Stimulated activated effector memory CD8-positive, alpha-beta T cell treated with anti-CD3 and anti-CD28 coated beads, Interleukin-12 subunit alpha, Interleukin-12 subunit beta, amount 100 ng/mL, for 72 hours (primary cell): ENCODE data around the gene CAT.
"Not testable (repeated sequence)": the region's sequence is repeated elsewhere in the genome, so short reads cannot be mapped to it uniquely, and the experiment has no call there.

ENCODE experiments used
- ATAC-seq: fragments of 150-1000 bp; cut with Tn5 transposase; 2 replicates; pipeline ENCODE4 v1.10.0; 2021
- DNase-seq, 2 donors: peaks; one replicate each; pipeline ENCODE4 v3.0.0; 2021 to 2022; ENCODE audit warnings: low spot score in 2 of 2
- H3K27ac Mint-ChIP-seq: one replicate; pipeline ENCODE4 v1.8.0; 2022; ENCODE audit warnings: mild to moderate bottlenecking, mixed read lengths
- H3K36me3 Mint-ChIP-seq: one replicate; pipeline ENCODE4 v1.8.0; 2022; ENCODE audit warnings: mild to moderate bottlenecking, mixed read lengths
- H3K4me1 Mint-ChIP-seq: one replicate; pipeline ENCODE4 v1.8.0; 2022; ENCODE audit warnings: mixed read lengths
- H3K4me3 Mint-ChIP-seq: one replicate; pipeline ENCODE4 v1.8.0; 2022; ENCODE audit warnings: mild to moderate bottlenecking, mixed read lengths
- H3K9me3 Mint-ChIP-seq: one replicate; pipeline ENCODE4 v1.8.0; 2022; ENCODE audit warnings: mixed read lengths

Gene CAT

GRCh38 chr11:34415538-34415937 lies 23.2 kb upstream of the CAT start:
- H3K9me3 Mint-ChIP-seq: peaks cover 16% of the 10 kb centered on the region
- ATAC-seq (no peak), DNase-seq (no peak)
- H3K4me1 Mint-ChIP-seq: no peaks in the 10 kb centered on the region
- no peak overlapping the region for H3K4me3 Mint-ChIP-seq
- H3K27ac Mint-ChIP-seq: no peak overlapping the region
- H3K36me3 Mint-ChIP-seq: no peaks in the 10 kb centered on the region

- DNase-seq (no peak), ATAC-seq (no peak)
- H3K4me3 Mint-ChIP-seq: no peak overlapping the region
- no peak overlapping the region for H3K27ac Mint-ChIP-seq
- H3K9me3 Mint-ChIP-seq: peaks cover 16% of the 10 kb centered on the region
- H3K4me1 Mint-ChIP-seq: no peaks in the 10 kb centered on the region
- no peaks in the 10 kb centered on the region for H3K36me3 Mint-ChIP-seq
Measured at GRCh38 chr11:34416088-34416487, 22.6 kb upstream of the CAT start.

GRCh38 chr11:34416766-34417165 lies 22.0 kb upstream of the CAT start:
- Mint-ChIP-seq H3K9me3 (peaks cover 16% of the 10 kb centered on the region), H3K4me3 (no peak overlapping the region), H3K36me3 (no peaks in the 10 kb centered on the region), H3K27ac (no peak overlapping the region), H3K4me1 (no peaks in the 10 kb centered on the region)
- ATAC-seq (no peak), DNase-seq (no peak)

GRCh38 chr11:34417202-34417601 lies 21.5 kb upstream of the CAT start:
- Mint-ChIP-seq H3K9me3 (peaks cover 16% of the 10 kb centered on the region), H3K4me1 (no peaks in the 10 kb centered on the region)
- ATAC-seq: no peak

GRCh38 chr11:34419158-34419557 lies 19.6 kb upstream of the CAT start:
- DNase-seq (no peak), ATAC-seq (no peak)
- H3K4me1 Mint-ChIP-seq: no peaks in the 10 kb centered on the region
- H3K9me3 Mint-ChIP-seq: peaks cover under 1% of the 10 kb centered on the region
- no peak overlapping the region for H3K27ac Mint-ChIP-seq
- no peak overlapping the region for H3K4me3 Mint-ChIP-seq
- no peaks in the 10 kb centered on the region for H3K36me3 Mint-ChIP-seq

More at GRCh38 chr11:34417202-34417601, 21.5 kb upstream of the CAT start:
- DNase-seq: no peak
- H3K4me3 Mint-ChIP-seq: no peak overlapping the region
- no peaks in the 10 kb centered on the region for H3K36me3 Mint-ChIP-seq
- H3K27ac Mint-ChIP-seq: no peak overlapping the region

- ATAC-seq (no peak), DNase-seq (no peak)
- no peaks in the 10 kb centered on the region for H3K9me3 Mint-ChIP-seq
- H3K36me3 Mint-ChIP-seq: no peaks in the 10 kb centered on the region
- no peak overlapping the region for H3K4me3 Mint-ChIP-seq
- H3K27ac Mint-ChIP-seq: no peak overlapping the region
- H3K4me1 Mint-ChIP-seq: no peaks in the 10 kb centered on the region
Measured at GRCh38 chr11:34423300-34423699, 15.4 kb upstream of the CAT start.

- not testable (repeated sequence) for DNase-seq, H3K4me3 Mint-ChIP-seq, H3K4me1 Mint-ChIP-seq, H3K27ac Mint-ChIP-seq, ATAC-seq, H3K36me3 Mint-ChIP-seq, H3K9me3 Mint-ChIP-seq
Measured at GRCh38 chr11:34424826-34425225, 13.9 kb upstream of the CAT start.

GRCh38 chr11:34425360-34425759 lies 13.4 kb upstream of the CAT start:
- H3K9me3 Mint-ChIP-seq: no peaks in the 10 kb centered on the region
- no peaks in the 10 kb centered on the region for H3K36me3 Mint-ChIP-seq
- no peak for DNase-seq
- H3K4me1 Mint-ChIP-seq: no peaks in the 10 kb centered on the region
- no peak overlapping the region for H3K4me3 Mint-ChIP-seq
- ATAC-seq: no peak
- H3K27ac Mint-ChIP-seq: no peak overlapping the region

GRCh38 chr11:34425867-34426266 lies 12.9 kb upstream of the CAT start:
- no peaks in the 10 kb centered on the region for H3K36me3 Mint-ChIP-seq
- H3K9me3 Mint-ChIP-seq: no peaks in the 10 kb centered on the region
- ATAC-seq (no peak), DNase-seq (no peak)
- no peak overlapping the region for H3K27ac Mint-ChIP-seq
- H3K4me3 Mint-ChIP-seq: no peak overlapping the region
- no peaks in the 10 kb centered on the region for H3K4me1 Mint-ChIP-seq

GRCh38 chr11:34426766-34427185 lies 12.0 kb upstream of the CAT start:
- H3K4me1 Mint-ChIP-seq: no peaks in the 10 kb centered on the region
- DNase-seq (no peak), ATAC-seq (no peak)
- H3K4me3 Mint-ChIP-seq: no peak overlapping the region
- no peaks in the 10 kb centered on the region for H3K9me3 Mint-ChIP-seq
- H3K27ac Mint-ChIP-seq: no peak overlapping the region
- H3K36me3 Mint-ChIP-seq: no peaks in the 10 kb centered on the region

GRCh38 chr11:34427186-34427805 lies 11.4 kb upstream of the CAT start:
- no peak for ATAC-seq
- Mint-ChIP-seq H3K36me3 (no peaks in the 10 kb centered on the region), H3K27ac (no peak overlapping the region), H3K4me1 (no peaks in the 10 kb centered on the region), H3K9me3 (no peaks in the 10 kb centered on the region), H3K4me3 (no peak overlapping the region)
- DNase-seq: no peak

GRCh38 chr11:34431979-34432378 lies 6.8 kb upstream of the CAT start:
- DNase-seq (no peak), ATAC-seq (no peak)
- no peaks in the 10 kb centered on the region for H3K9me3 Mint-ChIP-seq
- H3K36me3 Mint-ChIP-seq: no peaks in the 10 kb centered on the region
- H3K4me3 Mint-ChIP-seq: no peak overlapping the region
- H3K4me1 Mint-ChIP-seq: no peaks in the 10 kb centered on the region
- no peak overlapping the region for H3K27ac Mint-ChIP-seq

- no peak overlapping the region for H3K4me3 Mint-ChIP-seq
- H3K27ac Mint-ChIP-seq: no peak overlapping the region
- no peaks in the 10 kb centered on the region for H3K36me3 Mint-ChIP-seq
- DNase-seq (no peak), ATAC-seq (no peak)
- no peaks in the 10 kb centered on the region for H3K4me1 Mint-ChIP-seq
- H3K9me3 Mint-ChIP-seq: no peaks in the 10 kb centered on the region
Measured at GRCh38 chr11:34432822-34433221, 5.9 kb upstream of the CAT start.

GRCh38 chr11:34433899-34434298 lies 4.8 kb upstream of the CAT start:
- H3K4me1 Mint-ChIP-seq: peaks cover under 1% of the 10 kb centered on the region
- no peaks in the 10 kb centered on the region for H3K36me3 Mint-ChIP-seq
- H3K27ac Mint-ChIP-seq: no peak overlapping the region
- ATAC-seq: no peak
- no peak for DNase-seq
- H3K4me3 Mint-ChIP-seq: no peak overlapping the region
- H3K9me3 Mint-ChIP-seq: no peaks in the 10 kb centered on the region

GRCh38 chr11:34437224-34438125 lies 1.3 kb upstream of the CAT start:
- H3K4me1 Mint-ChIP-seq: peaks cover 14% of the 10 kb centered on the region
- no peak overlapping the region for H3K27ac Mint-ChIP-seq
- DNase-seq (no peak), ATAC-seq (no peak)
- peak overlapping the region; percentile 98 for H3K4me3 Mint-ChIP-seq
- no peaks in the 10 kb centered on the region for H3K36me3 Mint-ChIP-seq
- no peaks in the 10 kb centered on the region for H3K9me3 Mint-ChIP-seq

GRCh38 chr11:34439610-34440198 lies 970 bp downstream of the CAT start:
- H3K4me1 Mint-ChIP-seq: peaks cover 32% of the 10 kb centered on the region

More at GRCh38 chr11:34439610-34440198, 970 bp downstream of the CAT start:
- DNase-seq (no peak), ATAC-seq (no peak)
- H3K27ac Mint-ChIP-seq: peak overlapping the region; percentile 97
- no peaks in the 10 kb centered on the region for H3K9me3 Mint-ChIP-seq
- H3K36me3 Mint-ChIP-seq: no peaks in the 10 kb centered on the region
- H3K4me3 Mint-ChIP-seq: peak overlapping the region; percentile 98
